Nephron progenitor cell (in vitro differentiated cells): ENCODE results near the gene THRAP3.
A peak's percentile ranks its signal among the peaks of the same experiment; 100 is the strongest.

ENCODE experiments used
- DNase-seq: peaks from one replicate; pipeline ENCODE4 v3.0.0; 2021
- H3K27ac Mint-ChIP-seq: 2 replicates; pipeline ENCODE4 v1.8.0; 2021; ENCODE audit warnings: mild to moderate bottlenecking, moderate library complexity, mixed read lengths
- H3K27me3 Mint-ChIP-seq: 2 replicates; pipeline ENCODE4 v1.8.0; 2021; ENCODE audit warnings: mild to moderate bottlenecking, low read depth, mixed read lengths; ENCODE audit not compliant: poor library complexity
- H3K36me3 Mint-ChIP-seq: 2 replicates; pipeline ENCODE4 v1.8.0; 2021; ENCODE audit warnings: low read depth, mixed read lengths
- H3K4me1 Mint-ChIP-seq: 2 replicates; pipeline ENCODE4 v1.8.0; 2021; ENCODE audit warnings: mixed read lengths
- H3K4me3 Mint-ChIP-seq: 2 replicates; pipeline ENCODE4 v1.8.0; 2021; ENCODE audit warnings: mild to moderate bottlenecking, moderate library complexity, mixed read lengths
- H3K9me3 Mint-ChIP-seq: 2 replicates; pipeline ENCODE4 v1.8.0; 2021; ENCODE audit warnings: mild to moderate bottlenecking, moderate library complexity, mixed read lengths
- TF ChIP-seq, protein P1 (sequence below): fragments of 200-600 bp; sonication (generic); IDR thresholded peaks from 2 replicates; pipeline ENCODE4 v1.5.0; 2021; ENCODE audit warnings: antibody characterized with exemption

The THRAP3 gene

DNA sequence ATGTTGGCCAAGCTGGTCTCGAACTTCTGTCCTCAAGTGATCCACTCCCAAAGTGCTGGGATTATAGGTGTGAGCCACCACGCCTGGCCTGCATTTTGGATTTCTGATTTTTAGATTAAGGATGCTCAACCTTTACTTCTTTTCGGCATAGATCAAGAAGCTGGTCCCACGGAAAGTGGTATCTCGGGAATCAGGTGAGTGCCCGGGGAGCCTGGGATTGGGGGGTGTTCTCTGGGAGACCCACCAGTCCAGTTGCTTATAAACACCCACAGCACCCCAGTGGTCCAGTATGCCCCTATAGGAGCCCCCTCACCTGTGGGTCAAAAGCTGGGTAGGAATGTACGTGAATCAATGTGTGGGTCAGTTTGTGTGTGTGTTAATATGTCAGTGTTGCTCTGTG, 85.2 kb downstream of the THRAP3 start:
- TF ChIP-seq, protein P1, sequence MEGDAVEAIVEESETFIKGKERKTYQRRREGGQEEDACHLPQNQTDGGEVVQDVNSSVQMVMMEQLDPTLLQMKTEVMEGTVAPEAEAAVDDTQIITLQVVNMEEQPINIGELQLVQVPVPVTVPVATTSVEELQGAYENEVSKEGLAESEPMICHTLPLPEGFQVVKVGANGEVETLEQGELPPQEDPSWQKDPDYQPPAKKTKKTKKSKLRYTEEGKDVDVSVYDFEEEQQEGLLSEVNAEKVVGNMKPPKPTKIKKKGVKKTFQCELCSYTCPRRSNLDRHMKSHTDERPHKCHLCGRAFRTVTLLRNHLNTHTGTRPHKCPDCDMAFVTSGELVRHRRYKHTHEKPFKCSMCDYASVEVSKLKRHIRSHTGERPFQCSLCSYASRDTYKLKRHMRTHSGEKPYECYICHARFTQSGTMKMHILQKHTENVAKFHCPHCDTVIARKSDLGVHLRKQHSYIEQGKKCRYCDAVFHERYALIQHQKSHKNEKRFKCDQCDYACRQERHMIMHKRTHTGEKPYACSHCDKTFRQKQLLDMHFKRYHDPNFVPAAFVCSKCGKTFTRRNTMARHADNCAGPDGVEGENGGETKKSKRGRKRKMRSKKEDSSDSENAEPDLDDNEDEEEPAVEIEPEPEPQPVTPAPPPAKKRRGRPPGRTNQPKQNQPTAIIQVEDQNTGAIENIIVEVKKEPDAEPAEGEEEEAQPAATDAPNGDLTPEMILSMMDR: no peak
- Mint-ChIP-seq H3K4me1 (peaks cover 26% of the 10 kb centered on the region), H3K4me3 (peak overlapping the region; percentile 21), H3K27ac (no peak overlapping the region), H3K9me3 (no peaks in the 10 kb centered on the region), H3K27me3 (no peaks in the 10 kb centered on the region), H3K36me3 (peaks cover 38% of the 10 kb centered on the region)
- no peak for DNase-seq

DNA sequence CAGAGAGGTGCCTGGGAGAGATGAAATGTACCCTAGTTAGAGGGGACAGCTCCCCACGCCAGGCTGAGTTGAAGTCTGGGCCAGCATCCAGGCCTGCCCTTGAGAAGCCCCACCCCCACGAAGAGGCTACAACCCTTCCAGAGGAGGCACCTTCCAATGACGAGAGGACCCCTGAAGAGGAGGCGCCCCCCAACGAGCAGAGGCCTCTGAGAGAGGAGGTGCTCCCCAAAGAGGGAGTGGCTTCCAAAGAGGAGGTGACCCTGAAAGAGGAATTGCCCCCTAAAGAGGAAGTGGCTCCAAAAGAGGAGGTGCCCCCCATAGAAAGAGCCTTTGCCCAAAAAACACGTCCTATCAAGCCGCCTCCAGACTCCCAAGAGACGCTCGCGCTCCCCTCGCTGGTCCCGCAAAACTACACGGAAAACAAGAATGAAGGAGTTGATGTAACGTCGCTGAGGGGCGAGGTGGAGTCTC, 96.1 kb downstream of the THRAP3 start:
- DNase-seq: no peak
- Mint-ChIP-seq H3K9me3 (no peaks in the 10 kb centered on the region), H3K36me3 (peaks cover 14% of the 10 kb centered on the region), H3K27ac (no peak overlapping the region), H3K4me1 (peaks cover 42% of the 10 kb centered on the region), H3K4me3 (peak overlapping the region; percentile 74), H3K27me3 (peaks cover 10% of the 10 kb centered on the region)
- TF ChIP-seq, protein P1: no peak

DNA sequence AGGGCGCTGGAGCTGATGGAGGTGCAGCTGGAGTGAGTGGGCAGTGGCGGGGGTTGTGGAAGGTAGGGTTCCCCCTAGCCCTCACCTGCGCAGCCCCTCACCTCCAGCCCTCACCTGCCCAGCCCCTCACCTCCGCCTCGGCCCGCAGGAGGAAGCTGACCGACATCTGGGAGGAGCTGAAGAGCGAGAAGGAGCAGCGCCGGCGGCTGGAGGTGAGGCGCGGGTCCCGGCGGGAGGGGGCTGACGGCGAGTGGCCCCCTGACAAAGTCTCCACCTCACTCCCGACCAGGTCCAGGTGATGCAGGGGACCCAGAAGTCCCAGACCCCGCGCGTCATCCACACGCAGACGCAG, 96.5 kb downstream of the THRAP3 start:
- TF ChIP-seq, protein P1: no peak
- H3K27ac Mint-ChIP-seq: no peak overlapping the region
- peaks cover 10% of the 10 kb centered on the region for H3K27me3 Mint-ChIP-seq
- H3K4me3 Mint-ChIP-seq: peak overlapping the region; percentile 74
- H3K36me3 Mint-ChIP-seq: peaks cover 10% of the 10 kb centered on the region
- no peak for DNase-seq
- H3K9me3 Mint-ChIP-seq: no peaks in the 10 kb centered on the region
- H3K4me1 Mint-ChIP-seq: peaks cover 43% of the 10 kb centered on the region

DNA sequence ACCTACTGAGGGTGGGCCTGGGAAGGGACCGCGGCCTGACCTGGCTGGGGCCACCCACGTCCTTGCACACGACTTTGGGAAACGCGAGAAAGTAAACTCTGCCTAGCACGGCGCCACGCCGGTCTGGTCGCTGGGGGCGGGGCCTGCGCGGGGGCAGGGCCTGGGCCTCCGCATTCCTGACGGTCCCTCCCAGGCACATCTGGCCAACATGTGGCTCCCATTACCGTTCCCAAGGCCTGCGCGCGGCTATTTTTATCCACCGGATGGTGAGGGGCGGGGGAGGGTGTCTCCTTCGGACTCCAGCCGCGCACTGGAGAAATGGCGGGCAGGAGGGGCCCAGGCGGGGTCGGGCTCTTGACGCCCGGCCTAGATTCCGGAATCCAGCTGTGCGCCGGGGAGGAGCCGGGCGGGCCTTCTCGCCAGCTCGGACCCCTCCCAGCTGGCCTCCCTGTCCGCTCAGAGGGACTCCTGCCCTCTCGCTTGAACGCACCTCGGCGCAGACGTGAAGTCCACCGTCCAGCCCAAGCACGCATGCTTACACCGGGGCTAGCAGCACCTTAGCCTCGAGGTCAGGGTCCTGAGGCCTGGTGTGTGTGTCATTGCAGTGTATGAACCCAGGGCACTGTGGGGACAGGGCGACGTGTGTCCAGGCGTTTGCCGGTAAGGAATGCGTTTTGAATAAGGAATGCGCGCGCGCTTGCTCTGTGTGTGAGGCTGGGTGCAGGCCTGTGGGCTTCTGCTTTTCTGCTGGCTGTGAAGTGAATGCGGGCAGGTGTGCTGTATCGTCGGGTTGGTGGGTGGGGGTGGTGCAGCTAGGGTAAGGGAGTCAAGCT, 97.1 kb downstream of the THRAP3 start:
- TF ChIP-seq, protein P1: no peak
- peak; percentile 83 for DNase-seq
- H3K4me1 Mint-ChIP-seq: peaks cover 46% of the 10 kb centered on the region
- peak overlapping the region; percentile 94 for H3K27ac Mint-ChIP-seq
- peaks cover 10% of the 10 kb centered on the region for H3K27me3 Mint-ChIP-seq
- H3K4me3 Mint-ChIP-seq: peak overlapping the region; percentile 78
- no peaks in the 10 kb centered on the region for H3K9me3 Mint-ChIP-seq
- peaks cover 7% of the 10 kb centered on the region for H3K36me3 Mint-ChIP-seq

DNA sequence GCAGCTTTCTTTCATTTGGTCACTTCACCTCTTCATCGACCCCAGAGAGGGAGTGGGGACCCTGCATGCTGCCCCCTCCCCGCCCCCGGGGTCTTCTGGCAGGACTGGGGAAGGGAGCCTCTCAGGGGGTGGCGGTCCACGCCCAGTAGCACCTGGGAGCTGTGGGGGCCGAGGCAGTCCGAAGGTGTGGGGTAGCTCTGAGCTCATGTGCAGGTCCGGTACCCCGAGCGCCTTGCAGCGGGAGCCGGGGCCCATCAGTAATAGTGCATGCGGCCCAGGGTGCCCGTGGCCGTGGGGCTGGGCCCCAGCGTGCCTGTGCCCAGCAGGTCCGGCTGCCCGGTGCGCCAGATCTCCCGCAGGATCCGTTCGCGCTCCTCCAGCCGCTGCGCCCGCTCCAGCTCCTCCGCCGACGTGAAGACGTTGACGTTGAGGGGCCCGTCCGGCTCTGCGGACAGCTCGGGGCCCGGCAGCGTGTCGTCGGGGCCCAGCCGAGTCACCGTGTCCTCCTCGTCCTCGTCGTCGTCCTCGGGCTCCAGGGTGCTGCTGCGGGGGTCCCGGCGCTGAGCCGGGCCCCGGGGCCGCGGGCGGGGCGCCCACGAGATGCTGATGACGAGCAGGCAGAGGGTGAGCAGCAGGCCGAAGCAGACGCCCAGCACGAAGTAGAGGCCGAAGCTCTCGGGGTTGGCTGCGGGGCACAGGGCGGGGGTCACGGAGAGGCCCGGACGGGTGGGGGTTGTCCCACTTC, 98.0 kb downstream of the THRAP3 start:
- Mint-ChIP-seq H3K4me3 (peak overlapping the region; percentile 79), H3K27ac (peak overlapping the region; percentile 94), H3K4me1 (peaks cover 48% of the 10 kb centered on the region), H3K27me3 (peaks cover 15% of the 10 kb centered on the region), H3K36me3 (peaks cover 7% of the 10 kb centered on the region), H3K9me3 (no peaks in the 10 kb centered on the region)
- DNase-seq: peak; percentile 47
- TF ChIP-seq, protein P1: no peak
